GM19467 (cell line): ENCODE data around the gene ID1.
"Not testable (repeated sequence)": the region's sequence is repeated elsewhere in the genome, so short reads cannot be mapped to it uniquely, and the experiment has no call there.

Source experiments
- ATAC-seq: cut with Tn5 transposase; IDR thresholded peaks from one replicate; pipeline ENCODE4 v1.9.1; 2021; ENCODE audit warnings: mild to moderate bottlenecking, moderate library complexity; ENCODE audit not compliant: unreplicated experiment

The ID1 gene

DNA sequence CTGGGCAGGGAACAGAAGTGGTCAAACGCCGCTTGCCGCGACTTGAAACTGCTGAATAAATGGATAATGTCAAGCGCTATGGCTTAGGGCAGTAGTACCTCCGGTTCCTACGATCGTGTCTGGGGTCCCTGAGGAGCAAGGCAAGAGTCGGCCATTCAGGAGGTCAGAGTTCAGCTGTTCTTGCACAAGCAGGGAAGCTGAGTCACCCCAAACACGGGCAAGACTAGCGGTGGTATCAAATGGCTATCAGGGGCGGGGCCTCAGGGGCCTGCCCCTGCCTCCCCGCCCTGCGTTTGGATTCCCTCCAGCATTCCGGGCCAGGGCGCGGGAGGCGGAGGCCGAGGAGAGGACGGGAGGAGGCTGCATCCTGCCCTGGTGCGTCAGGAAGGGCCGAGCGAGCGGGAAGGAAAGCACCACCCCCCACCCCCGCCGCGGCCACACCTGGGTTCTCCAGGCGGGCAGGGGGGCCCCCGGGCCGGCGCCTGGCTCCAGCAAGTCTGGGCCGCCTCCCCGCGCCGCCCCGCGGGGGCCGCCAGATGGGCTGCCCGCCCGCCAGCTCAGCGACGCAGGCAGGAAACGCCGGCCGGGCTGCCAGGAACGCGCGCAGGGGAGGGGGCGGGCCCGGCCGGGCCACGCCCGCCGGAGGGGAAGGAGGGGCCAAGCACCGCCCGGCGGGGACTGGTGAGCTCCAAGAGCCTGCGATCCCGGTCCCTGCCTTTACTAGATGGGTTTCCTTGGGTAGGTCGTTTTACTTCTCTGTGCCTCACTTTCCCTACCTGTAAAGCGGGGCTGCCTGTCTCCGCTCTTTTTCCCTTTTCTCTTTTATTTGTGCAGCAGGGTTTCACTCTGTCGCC, 32.2 kb upstream of the ID1 start:
- ATAC-seq, result peak; percentile 90

DNA sequence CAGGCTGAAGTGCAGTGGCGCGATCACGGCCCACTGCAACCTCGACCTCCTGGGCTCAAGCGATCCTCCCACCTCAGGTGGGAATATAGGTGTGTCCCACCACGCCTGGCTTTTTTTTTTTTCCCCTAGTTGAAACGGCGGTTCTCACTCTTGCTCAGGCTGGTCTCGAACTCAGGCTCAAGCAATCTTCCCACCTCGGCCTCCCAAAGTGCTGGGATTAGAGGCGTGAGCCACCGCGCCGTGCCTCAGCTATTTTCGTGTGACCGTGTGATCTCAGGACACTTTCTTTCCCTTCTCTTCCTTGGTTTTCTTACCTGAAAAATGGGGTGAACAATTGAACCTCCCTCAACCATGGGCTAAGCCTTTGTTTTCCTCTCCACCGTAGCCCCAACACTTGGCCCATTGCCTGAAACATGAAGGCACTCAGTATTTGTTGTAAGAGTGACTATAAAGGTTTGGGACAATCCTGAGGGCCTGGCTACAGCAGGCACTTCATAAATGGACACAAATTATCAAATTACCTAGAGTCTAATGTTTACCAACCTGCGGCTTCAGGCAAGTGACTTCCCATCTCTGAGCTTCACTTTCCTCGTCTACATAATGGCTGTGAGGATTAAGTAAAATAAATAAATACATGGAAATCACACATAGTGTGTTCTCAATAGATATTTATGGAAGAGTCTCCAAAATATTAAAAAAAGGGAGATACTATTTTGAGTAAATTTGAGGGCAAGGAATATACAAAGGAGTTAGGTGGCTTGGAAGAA, 31.4 kb upstream of the ID1 start:
- peak; percentile 9 for ATAC-seq

DNA sequence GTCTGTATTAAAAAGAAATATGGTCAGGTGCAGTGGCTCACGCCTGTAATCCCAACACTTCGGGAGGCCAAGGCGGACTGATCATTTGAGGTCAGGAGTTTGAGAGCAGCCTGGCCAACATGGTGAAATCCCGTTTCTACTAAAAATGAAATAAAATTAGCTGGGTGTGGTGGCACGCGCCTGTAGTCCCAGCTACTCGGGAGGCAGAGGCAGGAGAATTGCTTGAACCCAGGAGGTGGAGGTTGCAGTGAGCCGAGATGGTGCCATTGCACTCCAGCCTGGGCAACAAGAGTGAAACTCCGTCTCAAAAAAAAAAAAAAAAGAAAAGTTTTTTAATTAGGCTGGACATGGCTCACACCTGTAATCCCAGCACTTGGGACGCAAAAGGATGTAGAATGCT, 30.1 kb upstream of the ID1 start:
- ATAC-seq, result not testable (repeated sequence)

DNA sequence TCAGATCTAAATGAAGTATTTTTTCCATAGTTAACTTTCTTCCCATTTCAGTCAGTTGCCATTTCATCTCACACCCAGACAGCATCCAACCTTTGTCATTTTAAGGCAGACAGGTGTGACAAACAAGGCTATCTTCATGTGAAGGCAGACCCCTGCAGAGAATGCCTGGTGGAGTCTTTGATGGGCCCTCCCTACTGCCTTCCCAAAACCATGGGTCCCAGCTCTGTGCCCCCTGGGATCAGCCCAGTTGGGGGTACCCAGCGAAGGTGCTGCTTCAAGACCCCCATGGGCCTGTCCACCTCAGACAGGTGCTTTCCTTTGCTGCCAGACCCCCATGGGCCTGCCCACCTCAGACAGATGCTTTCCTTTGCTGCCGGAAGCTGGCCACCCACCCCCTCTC, 28.3 kb upstream of the ID1 start:
- ATAC-seq, result no peak

DNA sequence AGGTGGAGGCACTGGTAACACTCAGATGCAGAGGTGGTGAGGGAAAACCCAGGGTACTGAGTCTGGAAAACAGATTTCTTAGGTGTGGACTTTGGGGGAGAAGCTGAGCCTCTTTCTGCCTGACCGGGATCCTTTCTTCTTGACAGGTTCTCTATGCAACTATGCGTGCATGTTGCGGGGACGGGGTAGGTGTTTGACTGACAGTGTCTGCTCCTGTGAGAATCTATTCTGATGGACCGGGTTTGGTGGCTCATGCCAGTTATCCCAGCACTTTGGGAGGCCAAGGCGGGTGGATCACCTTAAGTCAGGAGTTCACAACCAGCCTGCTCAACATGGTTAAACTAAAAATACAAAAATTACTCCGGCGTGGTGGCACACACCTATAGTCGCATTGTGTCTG, 27.9 kb upstream of the ID1 start:
- no peak for ATAC-seq

DNA sequence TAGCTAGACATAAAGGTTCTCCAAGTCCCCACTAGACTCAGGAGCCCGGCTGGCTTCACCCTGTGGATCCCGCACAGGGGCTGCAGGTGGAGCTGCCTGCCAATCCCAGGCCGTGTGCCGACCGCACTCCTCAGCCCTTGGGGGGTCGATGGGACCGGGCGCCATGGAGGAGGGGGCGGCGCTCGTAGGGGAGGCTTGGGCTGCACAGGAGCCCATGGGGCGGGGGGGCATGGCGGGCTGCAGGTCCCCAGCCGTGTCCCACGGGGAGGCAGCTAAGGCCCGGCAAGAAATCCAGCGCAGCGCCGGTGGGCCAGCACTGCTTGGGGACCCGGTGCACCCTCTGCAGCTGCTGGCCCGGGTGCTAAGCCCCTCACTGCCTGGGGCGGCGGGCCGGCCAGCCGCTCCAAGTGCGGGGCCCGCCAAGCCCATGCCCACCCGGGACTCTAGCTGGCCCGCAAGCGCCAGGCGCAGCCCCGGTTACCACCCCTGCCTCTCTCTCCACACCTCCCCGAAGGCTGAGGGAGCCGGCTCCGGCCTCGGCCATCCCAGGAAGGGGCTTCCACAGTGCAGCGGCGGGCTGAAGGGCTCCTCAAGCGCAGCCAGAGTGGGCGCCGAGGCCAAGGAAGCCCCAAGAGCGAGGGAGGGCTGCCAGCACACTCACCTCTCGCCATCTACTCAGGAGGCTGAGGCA, 26.5 kb upstream of the ID1 start:
- ATAC-seq, result no peak

DNA sequence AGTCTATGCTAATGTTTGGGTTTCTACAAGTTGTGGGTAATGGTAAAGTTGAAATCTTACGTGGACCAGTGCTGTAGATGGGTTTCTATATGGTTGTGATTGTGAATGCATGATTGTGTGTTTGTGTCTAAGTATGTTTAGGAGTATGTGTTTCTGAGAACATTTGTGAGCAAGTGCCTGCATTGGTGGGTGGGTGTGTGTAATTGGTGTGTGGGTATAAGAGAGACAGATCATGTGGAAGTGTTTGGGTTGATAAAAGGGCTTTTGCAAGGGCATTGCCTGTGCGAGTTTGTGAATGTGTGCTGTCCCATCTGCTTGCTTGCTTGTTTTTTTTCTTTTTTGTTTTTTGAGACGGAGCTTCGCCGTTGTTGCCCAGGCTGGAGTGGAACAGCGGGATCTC, 25.8 kb upstream of the ID1 start:
- ATAC-seq, result no peak

DNA sequence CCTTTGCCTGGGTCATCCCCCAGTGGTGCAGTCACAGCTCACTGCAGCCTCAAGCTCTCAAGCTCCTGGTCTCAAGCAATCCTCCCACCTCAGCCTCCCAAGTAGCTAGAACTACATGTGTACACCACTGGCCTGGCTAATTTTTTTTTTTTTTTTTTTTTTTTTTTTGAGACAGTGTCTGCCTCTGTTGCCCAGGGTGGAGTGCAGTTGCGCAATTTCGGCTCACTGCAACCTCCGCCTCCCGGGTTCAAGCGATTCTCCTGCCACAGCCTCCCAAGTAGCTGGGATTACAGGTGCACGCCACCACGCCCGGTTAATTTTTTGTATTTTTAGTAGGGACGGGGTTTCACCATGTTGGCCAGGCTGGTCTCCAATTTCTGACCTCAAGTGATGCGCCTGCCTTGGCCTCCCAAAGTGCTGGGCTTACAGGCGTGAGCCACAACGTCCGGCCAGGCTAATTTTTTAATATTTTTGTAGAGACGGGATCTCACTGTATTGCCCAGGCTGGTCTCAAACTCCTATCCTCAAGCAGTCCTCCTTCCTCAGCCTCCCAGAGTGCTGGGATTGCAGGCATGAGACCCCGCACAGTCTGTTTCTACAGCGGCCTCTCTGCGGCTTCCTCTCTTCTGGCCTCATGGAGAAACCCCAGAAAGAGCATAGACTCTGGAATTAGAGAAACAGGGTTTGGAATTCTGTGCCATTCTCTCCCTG, 25.0 kb upstream of the ID1 start:
- not testable (repeated sequence) for ATAC-seq

DNA sequence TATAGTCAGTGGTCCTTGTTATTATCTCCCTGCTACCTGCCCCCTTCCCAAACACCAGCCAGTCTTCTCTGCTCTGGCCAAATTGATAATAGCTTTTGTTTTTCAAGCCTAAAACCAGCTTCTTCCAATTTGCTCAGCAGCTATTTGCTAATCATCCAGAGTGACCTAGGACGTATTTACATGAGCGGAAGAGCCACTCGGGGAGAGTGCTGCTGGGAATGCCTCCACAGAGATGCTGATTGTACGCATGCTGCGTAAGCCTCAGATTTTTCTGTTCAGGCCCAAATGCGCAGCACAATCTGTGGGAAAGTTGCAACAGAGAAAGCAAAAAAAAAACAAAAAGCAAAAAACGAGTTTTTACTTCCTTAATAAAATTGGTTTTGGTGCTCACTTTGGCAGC, 24.4 kb upstream of the ID1 start:
- ATAC-seq, result no peak

DNA sequence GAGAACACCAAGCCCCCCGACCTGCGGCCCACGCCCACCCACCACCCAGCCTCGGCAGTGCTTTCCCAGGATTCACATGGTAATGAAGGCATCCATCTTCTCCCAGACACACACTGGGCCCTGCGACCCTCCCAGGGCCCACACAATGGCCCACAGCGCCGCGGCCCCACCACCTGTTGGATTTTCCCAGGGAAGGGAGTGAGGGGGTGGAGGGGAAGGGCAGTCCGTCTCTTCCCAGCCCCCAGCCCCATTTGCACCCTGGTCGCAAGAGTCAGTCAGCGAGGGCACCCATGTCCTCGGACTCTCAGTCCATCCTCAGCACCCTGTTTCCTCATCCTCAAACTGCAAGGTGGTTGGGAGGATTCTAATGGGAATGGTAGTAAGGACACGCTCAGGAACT, 23.7 kb upstream of the ID1 start:
- no peak for ATAC-seq

DNA sequence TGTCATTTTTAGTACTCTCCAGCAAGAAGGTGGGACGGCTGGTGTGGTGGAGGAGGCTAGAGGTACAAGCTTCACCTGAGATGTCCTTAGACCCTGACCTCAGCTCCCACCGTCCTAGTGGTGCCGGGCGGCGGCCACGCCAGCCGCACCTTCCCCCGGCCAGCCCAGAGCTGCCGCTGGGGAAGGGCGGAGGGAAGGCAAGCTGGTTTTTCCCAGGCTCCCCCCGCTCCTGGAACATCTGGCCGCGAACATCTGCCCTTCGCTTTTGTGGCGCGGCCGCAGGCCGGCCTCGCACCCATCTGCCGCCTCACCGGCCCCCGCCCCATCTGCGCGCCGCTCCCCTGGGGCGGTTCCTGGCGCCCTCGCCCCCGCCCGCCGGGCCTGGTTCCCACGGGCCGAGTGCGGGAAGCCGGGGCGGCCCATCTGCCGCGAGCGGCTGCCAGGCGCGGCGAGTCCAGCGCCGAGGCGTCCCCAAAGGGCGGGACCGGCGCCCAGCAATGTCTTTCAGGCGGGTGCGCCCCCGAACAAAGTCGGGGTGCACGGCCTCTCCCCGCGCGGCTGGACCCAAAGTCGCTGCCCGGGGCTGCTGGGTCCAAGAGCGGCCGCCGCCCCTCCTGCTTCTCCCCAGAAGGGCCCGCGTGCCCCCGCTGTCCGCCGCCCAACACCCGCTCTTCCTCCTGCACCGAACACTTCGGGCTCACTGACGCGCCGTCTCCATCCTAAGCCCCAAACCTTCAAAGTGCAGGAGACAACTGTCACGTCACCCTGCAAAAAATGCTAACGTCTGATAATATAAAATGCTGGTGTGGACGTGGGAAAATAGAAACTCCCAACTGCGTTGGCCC, 17.3 kb upstream of the ID1 start:
- ATAC-seq, result no peak

DNA sequence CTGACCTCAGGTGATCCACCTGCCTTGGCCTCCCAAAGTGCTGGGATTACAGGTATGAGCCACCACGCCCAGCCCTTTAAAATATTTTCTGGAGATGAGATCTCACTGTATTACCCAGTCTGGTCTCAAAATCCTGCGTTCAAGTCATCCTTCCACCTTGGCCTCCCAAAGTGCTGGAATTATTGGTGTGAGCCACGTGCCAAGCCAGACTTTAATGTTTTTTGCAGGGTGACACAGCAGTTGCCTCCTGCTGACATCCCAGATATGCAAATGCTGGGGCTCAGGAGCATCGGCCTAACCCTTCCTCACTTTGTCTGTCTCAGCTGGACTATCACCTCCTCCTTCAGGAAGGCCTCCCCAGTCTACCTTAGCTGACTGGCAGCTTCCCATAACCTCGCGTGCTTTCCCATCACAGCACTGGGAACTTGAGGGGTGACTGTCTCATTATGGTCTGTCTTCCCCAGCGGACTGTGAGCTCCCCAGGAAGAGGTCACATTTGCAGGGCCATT, 14.3 kb upstream of the ID1 start:
- no peak for ATAC-seq

DNA sequence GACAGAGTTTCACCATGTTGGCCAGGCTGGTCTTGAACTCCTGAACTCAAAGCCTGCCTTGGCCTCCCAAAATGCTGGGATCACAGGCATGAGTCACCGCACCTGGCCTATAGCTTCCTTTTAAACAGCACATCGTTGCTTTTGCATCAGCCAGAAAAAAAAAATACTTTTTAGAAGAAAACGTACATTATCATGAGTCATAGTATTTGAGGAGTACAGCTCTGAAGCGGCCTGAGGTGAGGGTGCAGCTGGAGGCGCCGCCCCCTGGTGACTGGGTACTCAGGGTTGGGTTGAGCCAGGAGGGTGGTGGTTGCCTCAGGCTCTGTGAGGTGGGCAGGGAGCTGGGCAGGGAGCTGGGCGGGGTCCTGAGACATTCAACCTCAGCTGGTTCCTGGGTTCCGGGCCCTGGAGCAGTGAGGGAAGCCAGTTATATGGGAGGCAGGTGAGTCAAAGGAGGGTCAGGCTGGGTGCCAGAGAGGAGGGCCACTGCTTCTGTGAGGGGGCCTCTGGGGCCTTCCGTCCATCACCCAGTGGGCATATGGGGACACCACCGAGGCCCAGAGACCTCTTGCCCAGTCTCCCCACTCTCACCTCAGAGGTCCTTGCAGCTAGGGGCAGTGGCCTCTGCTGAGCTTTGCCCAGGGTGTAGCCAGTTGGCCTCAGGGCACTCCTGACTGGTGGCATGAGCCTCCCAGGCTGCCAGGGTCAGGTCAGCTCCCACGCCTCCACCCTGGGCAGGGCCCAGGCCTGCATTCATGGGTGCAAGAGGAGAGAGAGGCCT, 11.7 kb upstream of the ID1 start:
- ATAC-seq, result no peak

DNA sequence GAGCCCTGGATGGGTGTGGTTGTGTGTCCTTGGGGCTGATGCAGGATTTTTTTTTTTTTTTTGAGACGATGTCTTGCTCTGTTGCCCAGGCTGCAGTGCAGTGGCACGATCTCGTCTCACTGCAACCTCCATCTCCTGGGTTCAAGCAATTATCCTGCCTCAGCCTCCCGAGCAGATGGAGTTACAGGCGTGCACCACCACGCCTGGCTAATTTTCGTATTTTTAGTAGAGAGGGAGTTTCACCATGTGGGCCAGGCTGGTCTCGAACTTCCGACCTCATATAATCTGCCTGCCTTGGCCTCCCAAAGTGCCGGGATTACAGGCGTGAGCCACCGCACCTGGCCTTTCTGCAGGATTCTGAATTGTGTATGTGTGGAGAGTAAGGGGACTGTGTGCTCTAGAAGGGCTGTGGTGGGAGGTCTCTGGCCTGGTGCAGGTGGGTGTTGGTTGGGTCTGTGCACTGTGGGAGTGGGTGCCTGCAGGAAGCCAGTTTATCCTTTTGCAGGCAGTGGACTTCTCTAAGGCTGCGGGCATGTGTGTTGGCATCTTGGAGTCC, 11.0 kb upstream of the ID1 start:
- ATAC-seq, result no peak

DNA sequence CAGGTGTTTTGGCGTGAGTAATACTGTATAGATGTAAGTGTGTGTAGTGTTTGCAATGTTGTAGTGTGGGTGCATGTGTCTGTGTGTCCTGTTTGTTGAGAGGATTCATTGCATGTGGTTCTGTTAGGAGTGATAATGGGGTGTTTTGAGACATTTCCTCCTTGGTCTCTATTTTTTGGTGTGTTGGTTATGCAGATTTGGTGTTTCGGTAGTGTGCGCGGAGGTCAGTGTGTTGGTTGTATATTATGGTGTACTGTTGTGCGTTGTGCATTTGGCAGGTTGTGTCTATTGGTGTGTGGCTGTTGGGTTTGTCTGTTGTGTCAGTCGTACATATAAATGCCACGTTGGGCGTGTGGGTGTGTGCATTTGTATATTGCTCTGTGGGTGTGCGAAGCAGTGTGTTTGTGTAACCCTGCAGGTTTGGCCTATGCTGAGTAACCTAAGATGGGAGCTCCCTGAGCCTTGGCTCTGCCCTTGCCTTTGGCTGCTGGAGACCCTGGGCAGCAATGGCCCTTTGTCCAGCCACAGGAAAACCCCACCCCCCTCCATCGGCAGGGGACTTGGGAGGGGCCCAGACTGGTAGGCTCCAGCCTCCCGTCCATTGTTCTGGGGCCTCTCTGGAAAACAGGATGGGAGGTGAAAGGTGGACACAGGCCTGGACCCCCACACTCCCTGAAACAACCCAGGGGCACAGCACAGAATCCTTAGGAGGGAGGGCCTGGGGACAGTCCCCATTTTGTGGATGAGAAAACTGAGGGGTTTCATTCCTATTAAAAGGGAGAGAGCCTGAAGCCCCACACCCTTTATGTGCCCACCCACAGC, 10.3 kb upstream of the ID1 start:
- ATAC-seq, result no peak

DNA sequence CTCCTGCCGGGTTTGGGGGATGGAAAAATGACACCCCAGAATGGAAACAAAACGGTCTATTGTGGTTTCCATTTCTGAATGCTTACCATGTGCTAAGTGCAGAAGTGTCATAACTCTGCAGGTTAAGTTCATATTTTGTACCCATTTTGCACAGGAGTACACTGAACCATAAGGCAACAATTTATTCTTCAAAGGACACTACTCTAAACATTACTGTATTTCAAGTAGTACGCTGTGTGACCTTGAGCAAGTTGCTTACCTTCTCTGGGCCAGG, 9.8 kb upstream of the ID1 start:
- no peak for ATAC-seq

DNA sequence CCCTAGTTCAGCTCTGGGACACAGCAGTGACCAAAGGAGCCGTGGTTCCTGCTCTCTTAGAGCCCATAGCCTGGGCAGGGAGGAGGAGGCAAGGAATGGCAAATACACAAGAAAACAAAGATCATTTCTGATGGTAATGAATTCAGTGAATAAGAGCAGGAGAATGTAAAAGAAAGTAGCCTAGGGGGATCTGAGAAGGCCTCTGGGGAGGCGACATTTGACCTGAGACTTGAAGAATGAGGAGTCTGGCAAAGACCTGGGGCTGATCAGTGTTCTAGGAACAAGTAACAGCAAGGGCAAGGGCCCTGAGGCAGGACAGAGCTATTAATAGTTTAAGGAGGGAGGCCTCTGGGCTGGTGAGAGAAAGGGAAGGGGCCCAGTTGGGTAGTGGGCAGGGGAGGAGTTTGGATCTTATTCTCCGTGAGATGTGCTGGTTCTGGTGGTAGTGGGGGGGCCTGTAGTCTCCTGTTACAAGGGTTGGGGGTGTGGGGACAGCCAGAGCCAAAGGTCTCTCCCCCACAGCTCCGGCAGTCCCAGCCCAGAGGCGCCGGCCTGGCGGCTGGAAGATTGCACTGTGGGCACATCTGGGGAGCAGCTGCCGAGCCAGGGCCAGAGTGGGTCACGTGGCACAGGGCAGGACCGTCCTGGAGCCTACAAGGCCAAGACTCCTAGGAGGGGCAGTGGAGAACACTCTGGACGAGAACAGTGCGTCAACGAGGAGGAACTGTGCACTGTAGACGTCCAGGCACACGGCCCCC, 9.3 kb upstream of the ID1 start:
- no peak for ATAC-seq

DNA sequence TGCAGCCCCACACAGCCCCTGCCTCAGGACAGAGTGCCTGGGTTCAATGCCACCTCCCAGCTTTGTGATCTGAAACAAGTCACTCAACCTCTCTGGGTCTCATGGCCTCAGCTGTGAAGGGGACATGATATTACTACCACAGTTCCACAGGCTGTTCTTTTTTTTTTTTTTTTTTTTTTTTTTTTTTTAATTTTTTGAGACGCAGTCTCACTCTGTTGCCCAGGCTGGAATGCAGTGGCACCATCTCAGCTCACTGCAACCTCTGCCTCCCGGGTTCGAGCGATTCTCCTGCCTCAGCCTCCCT, 8.7 kb upstream of the ID1 start:
- ATAC-seq, result not testable (repeated sequence)
